Adrenal gland (tissue), 5 donors: Measurements from ENCODE around the gene ASTE1.

Experiments
- POLR2A ChIP-seq, 2 donors: fragments of 450-650 bp; IDR thresholded peaks; one replicate each; pipeline ENCODE4 v1.6.1; 2017; ENCODE audit warnings: antibody characterized with exemption in 2 of 2, mild to moderate bottlenecking in 2 of 2, moderate library complexity in 1 of 2
- TF ChIP-seq, protein P1 (sequence below), 6 experiments: fragments of 450-650 bp in 4 of 6; fragments of 200-600 bp in 2 of 6; sonication (generic) in 1 of 6; IDR thresholded peaks; 1 replicate in 5 of 6; 2 replicates in 1 of 6; pipeline versions ENCODE4 v1.5.1 to v1.8.0; 2016 to 2021; ENCODE audit warnings: antibody characterized with exemption in 6 of 6, mild to moderate bottlenecking in 2 of 6, moderate library complexity in 1 of 6
- donor health status: DM: no; HTN: no; CAD: no.

DNA sequence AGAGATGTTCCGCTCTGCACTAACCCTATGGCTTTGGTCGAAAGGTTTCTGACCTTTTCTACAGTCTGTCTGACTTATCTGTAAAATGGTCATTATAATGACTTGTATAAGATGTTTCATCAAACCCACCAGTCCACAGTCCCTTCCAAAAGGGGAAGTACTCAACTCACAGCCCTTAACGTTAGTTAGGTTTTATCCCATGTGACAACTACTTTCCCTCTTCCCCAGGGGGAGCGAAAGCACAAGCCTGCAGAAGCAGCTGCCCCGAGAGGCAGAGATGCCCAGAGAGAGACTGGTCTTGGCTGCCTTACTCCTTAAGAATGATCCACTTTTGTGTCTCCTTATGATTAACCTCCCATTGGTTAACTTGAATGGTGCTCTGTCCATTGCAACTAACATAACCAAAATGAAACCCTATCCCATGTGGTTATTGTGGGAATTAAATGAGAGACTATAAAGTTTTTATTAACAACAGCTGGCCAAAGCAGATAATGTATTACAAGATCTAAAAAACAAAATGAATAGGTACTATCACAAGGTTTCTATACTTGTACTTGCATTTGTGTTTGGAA lies 6.4 kb downstream of the ASTE1 start:
- no peak for TF ChIP-seq POLR2A (IDR thresholded peaks at IDR 0.05)
- TF ChIP-seq, protein P1, sequence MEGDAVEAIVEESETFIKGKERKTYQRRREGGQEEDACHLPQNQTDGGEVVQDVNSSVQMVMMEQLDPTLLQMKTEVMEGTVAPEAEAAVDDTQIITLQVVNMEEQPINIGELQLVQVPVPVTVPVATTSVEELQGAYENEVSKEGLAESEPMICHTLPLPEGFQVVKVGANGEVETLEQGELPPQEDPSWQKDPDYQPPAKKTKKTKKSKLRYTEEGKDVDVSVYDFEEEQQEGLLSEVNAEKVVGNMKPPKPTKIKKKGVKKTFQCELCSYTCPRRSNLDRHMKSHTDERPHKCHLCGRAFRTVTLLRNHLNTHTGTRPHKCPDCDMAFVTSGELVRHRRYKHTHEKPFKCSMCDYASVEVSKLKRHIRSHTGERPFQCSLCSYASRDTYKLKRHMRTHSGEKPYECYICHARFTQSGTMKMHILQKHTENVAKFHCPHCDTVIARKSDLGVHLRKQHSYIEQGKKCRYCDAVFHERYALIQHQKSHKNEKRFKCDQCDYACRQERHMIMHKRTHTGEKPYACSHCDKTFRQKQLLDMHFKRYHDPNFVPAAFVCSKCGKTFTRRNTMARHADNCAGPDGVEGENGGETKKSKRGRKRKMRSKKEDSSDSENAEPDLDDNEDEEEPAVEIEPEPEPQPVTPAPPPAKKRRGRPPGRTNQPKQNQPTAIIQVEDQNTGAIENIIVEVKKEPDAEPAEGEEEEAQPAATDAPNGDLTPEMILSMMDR (IDR thresholded peaks at IDR 0.05): no peak
